NCI-H1105 treated with DMSO at 0.1 percent for 48 hours (cell line): ENCODE results near the gene CST4.
A peak's percentile ranks its signal among the peaks of the same experiment; 100 is the strongest.
"Not testable (repeated sequence)": the region's sequence is repeated elsewhere in the genome, so short reads cannot be mapped to it uniquely, and the experiment has no call there.

ENCODE experiments used
- DNase-seq: peaks from one replicate; lab custom pipeline; 2025; lab: John Stamatoyannopoulos, UW

CST4 gene

GRCh38 chr20:23687986-23688385, 852 bp downstream of the CST4 start:
- no peak for DNase-seq

- no peak for DNase-seq
Observed at GRCh38 chr20:23686046-23686750, 2.6 kb downstream of the CST4 start.

- not testable (repeated sequence) for DNase-seq
Observed at GRCh38 chr20:23685529-23685896, 3.3 kb downstream of the CST4 start.

GRCh38 chr20:23684261-23684660, 4.6 kb downstream of the CST4 start:
- DNase-seq: no peak

- DNase-seq: no peak
Observed at GRCh38 chr20:23683807-23684206, 5.0 kb downstream of the CST4 start.

- no peak for DNase-seq
Observed at GRCh38 chr20:23683281-23683680, 5.6 kb downstream of the CST4 start.

- DNase-seq: no peak
Observed at GRCh38 chr20:23680146-23680545, 8.7 kb downstream of the CST4 start.

GRCh38 chr20:23679133-23680092, 9.4 kb downstream of the CST4 start:
- no peak for DNase-seq

- DNase-seq: no peak
Observed at GRCh38 chr20:23673209-23673608, 15.6 kb downstream of the CST4 start.

GRCh38 chr20:23672158-23672557, 16.7 kb downstream of the CST4 start:
- DNase-seq: no peak

- no peak for DNase-seq
Observed at GRCh38 chr20:23671479-23671878, 17.4 kb downstream of the CST4 start.

- DNase-seq: no peak
Observed at GRCh38 chr20:23670361-23670760, 18.5 kb downstream of the CST4 start.

GRCh38 chr20:23669866-23670265, 19.0 kb downstream of the CST4 start:
- no peak for DNase-seq

GRCh38 chr20:23669327-23669726, 19.5 kb downstream of the CST4 start:
- no peak for DNase-seq

GRCh38 chr20:23668477-23668951, 20.3 kb downstream of the CST4 start:
- DNase-seq: peak; percentile 63

- DNase-seq: no peak
Observed at GRCh38 chr20:23667666-23668065, 21.2 kb downstream of the CST4 start.

- DNase-seq: no peak
Observed at GRCh38 chr20:23666698-23667097, 22.1 kb downstream of the CST4 start.

- no peak for DNase-seq
Observed at GRCh38 chr20:23666189-23666588, 22.6 kb downstream of the CST4 start.

- DNase-seq: no peak
Observed at GRCh38 chr20:23664954-23665353, 23.9 kb downstream of the CST4 start.

GRCh38 chr20:23664046-23664445, 24.8 kb downstream of the CST4 start:
- not testable (repeated sequence) for DNase-seq

- DNase-seq: no peak
Observed at GRCh38 chr20:23663180-23663579, 25.7 kb downstream of the CST4 start.

- no peak for DNase-seq
Observed at GRCh38 chr20:23662276-23662870, 26.5 kb downstream of the CST4 start.

- DNase-seq: no peak
Observed at GRCh38 chr20:23661002-23661429, 27.8 kb downstream of the CST4 start.
